NOMO-1 treated with DMSO at 0.1 percent for 48 hours (cell line): ENCODE results near the gene STUB1.

ENCODE experiments used
- DNase-seq: peaks from one replicate; lab custom pipeline; 2025; ENCODE audit not compliant: unreplicated experiment; lab: John Stamatoyannopoulos, UW

The STUB1 gene

GRCh38 chr16:662597-662996, 17.6 kb upstream of the STUB1 start:
- DNase-seq = no peak

- no peak for DNase-seq
These were observed 13.6 kb upstream of the STUB1 start for GRCh38 chr16:666572-666971.

GRCh38 chr16:667113-667779, 13.0 kb upstream of the STUB1 start:
- no peak for DNase-seq

GRCh38 chr16:667780-668518, 12.3 kb upstream of the STUB1 start, which contains the start of gene RHOT2:
RHOT2 (plus strand) TSS chr16:668132; CDS start chr16:668200, 68 bp downstream.
- peak; percentile 93 for DNase-seq

- DNase-seq = no peak
These were observed 11.6 kb upstream of the STUB1 start for GRCh38 chr16:668519-669171.

- DNase-seq = no peak
These were observed 10.5 kb upstream of the STUB1 start for GRCh38 chr16:669666-670065.

GRCh38 chr16:670485-671352, 9.5 kb upstream of the STUB1 start:
- DNase-seq = no peak

- DNase-seq = no peak
These were observed 8.7 kb upstream of the STUB1 start for GRCh38 chr16:671353-672131.

- no peak for DNase-seq
These were observed 7.8 kb upstream of the STUB1 start for GRCh38 chr16:672371-672770.

GRCh38 chr16:672851-673250, 7.4 kb upstream of the STUB1 start:
- DNase-seq = no peak

- DNase-seq = no peak
These were observed 6.7 kb upstream of the STUB1 start for GRCh38 chr16:673399-673991.

- DNase-seq = no peak
These were observed 5.9 kb upstream of the STUB1 start for GRCh38 chr16:674214-674881.

- DNase-seq = no peak
These were observed 5.0 kb upstream of the STUB1 start, which contains the start of gene RHBDL1 for GRCh38 chr16:674968-675883. RHBDL1 (plus strand) TSS chr16:675671; CDS start chr16:675791, 120 bp downstream.

- no peak for DNase-seq
These were observed 4.2 kb upstream of the STUB1 start for GRCh38 chr16:675884-676564.

- no peak for DNase-seq
These were observed 3.7 kb upstream of the STUB1 start for GRCh38 chr16:676565-676902.

GRCh38 chr16:676913-677312, 3.3 kb upstream of the STUB1 start:
- no peak for DNase-seq

GRCh38 chr16:677316-678190, 2.7 kb upstream of the STUB1 start:
- DNase-seq = no peak
